SJSA1 (cell line): Measurements from ENCODE around the gene RNGTT. TPM values are rescaled to one million over a fixed set of nuclear protein-coding genes. Genes with fewer than 3 reads are reported as not detected.

Experiments
- DNase-seq, 2 experiments: peaks; one replicate each; pipeline ENCODE4 v3.0.0-alpha.2; 2015 to 2020; ENCODE audit warnings: low spot score in 2 of 2, low read depth in 1 of 2
- H3K27ac ChIP-seq: fragments of 250-450 bp; sonication (Bioruptor Pico); 2 replicates; pipeline ENCODE4 v1.5.1; 2020; ENCODE audit warnings: mild to moderate bottlenecking, moderate library complexity
- H3K27me3 ChIP-seq: fragments of 250-450 bp; sonication (Bioruptor Pico); replicated peaks from 2 replicates; pipeline ENCODE4 v1.5.1; 2020; ENCODE audit warnings: mild to moderate bottlenecking, moderate library complexity
- H3K36me3 ChIP-seq: fragments of 250-450 bp; sonication (Bioruptor Pico); 2 replicates; pipeline ENCODE4 v1.5.1; 2020; ENCODE audit warnings: mild to moderate bottlenecking
- H3K4me1 ChIP-seq: fragments of 250-450 bp; sonication (Bioruptor Pico); replicated peaks from 2 replicates; pipeline ENCODE4 v1.6.1; 2021; ENCODE audit warnings: mild to moderate bottlenecking
- H3K4me3 ChIP-seq: fragments of 250-450 bp; sonication (Bioruptor Pico); 2 replicates; pipeline ENCODE4 v1.5.1; 2020; ENCODE audit warnings: mild to moderate bottlenecking
- H3K9me3 ChIP-seq: fragments of 250-450 bp; sonication (Bioruptor Pico); replicated peaks from 2 replicates; pipeline ENCODE4 v1.5.1; 2020; ENCODE audit warnings: mild to moderate bottlenecking
- total RNA-seq: library from RNA; depleted of rRNA; stranded (reverse); fragments of >200 nt; shearing (Covaris generic); gene quantifications from 2 replicates; pipeline ENCODE4 v1.2.3, GENCODE V29; 2014; rRNA removed

Gene RNGTT
- 40.6 and 43.6 TPM in 2 replicates for total RNA-seq

DNA sequence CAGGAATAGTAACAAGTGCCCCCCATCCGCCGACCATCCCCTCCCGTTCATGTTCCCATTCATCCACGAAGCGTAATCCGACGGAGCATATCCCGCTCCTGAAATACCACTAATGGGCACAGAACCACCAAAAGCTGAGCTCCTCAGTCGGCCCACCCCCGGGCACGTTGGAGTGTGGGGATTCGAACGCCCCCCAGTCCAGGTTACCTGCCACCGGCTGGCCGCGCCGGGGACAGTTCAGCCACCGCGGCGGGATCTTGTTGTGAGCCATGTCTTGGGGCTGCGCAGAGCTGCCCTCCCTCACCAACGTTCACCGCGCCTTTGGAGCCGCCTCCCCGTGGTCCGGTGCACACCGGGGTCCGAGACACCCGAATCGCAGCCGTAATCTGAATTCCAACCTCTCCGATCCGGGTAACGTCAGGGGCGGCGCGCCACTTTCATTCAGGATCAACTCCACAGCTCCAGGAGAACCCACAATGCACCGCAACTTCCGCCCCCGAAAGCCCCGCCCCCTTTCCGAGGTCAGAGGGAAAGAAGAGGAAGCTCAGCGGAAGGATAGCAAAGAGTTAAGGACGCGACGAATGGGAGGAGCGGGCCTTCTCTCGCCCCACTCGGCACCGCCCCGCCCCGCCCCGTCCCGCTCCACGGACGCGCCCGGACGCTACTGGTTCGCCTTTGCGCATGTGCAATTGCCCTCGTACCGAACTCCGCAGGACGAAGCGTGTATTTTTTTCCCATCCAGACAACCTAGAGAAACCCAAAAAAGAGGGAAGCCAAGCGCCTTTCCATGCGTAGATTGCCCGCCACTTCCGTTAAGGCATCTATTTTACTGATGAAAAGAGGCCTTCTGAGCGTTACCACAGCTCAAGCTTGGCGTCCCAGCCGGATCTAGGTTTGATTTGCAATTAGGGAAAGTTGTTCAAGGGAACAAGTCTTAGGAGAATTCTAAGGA lies at the start of gene RNGTT:
Gene RNGTT (minus strand): TSS at position 480 of the 952 bp plus-strand sequence. CDS start 209 bp downstream, at position 271.
- Histone ChIP-seq H3K36me3 (peaks cover 7% of the 10 kb centered on the region), H3K4me3 (peak within 1 kb of the TSS; percentile 63), H3K27ac (peak within 1 kb of the TSS; percentile 37), H3K4me1 (0 out of 2 replicates have a peak, but pooled peaks cover 6% of the 10 kb centered on the region), H3K27me3 (no peaks in the 10 kb centered on the region), H3K9me3 (no peaks in the 10 kb centered on the region)
- DNase-seq = peak; percentile 97 to 99

DNA sequence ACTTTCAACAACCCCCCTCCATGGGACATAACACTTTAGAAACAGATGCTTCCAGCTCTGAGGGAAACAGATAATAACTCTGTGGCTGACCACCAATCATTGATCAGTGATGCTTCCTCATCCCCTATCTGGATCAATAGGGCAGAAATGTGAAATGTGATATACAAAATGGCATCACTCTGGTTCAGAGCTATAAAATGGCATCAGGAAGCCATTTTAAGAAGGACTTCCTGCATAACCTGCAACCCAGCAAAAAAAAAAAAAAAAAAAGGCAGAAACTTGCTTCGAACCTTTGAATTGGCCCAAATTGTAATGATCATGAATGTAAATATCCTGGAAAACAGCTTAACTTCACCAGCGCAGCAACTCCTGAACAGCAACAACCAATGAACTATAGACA lies 48.0 kb upstream of the RNGTT start:
- Histone ChIP-seq H3K4me1 (peaks cover 9% of the 10 kb centered on the region), H3K27me3 (no peaks in the 10 kb centered on the region; the same call in 1 of the 2 replicates), H3K27ac (no peak overlapping the region), H3K4me3 (no peak overlapping the region), H3K9me3 (no peaks in the 10 kb centered on the region; the same call in 1 of the 2 replicates), H3K36me3 (no peaks in the 10 kb centered on the region)
- DNase-seq = no peak

DNA sequence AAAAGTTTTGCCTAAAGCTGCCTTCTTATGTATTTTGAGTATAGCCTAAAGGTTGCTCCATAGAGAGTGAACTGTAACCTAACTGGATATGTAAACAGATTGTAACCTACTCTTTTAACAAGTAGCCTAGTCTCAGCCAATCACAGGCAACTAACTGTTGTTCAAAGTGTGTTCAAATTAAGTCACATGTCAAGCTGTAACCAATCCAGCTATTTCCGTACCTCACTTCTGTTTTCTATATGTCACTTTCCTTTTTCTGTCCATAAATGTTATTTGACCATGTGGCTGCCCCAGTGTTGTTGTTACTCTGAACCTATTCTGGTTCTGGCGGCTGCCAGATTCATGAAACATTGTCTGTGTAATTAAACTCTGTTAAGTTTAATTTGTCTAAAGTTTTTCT lies 47.4 kb upstream of the RNGTT start:
- Histone ChIP-seq H3K4me1 (peaks cover 9% of the 10 kb centered on the region), H3K9me3 (no peaks in the 10 kb centered on the region), H3K27ac (no peak overlapping the region), H3K4me3 (no peak overlapping the region), H3K36me3 (no peaks in the 10 kb centered on the region), H3K27me3 (no peaks in the 10 kb centered on the region; the same call in 1 of the 2 replicates)
- no peak for DNase-seq

DNA sequence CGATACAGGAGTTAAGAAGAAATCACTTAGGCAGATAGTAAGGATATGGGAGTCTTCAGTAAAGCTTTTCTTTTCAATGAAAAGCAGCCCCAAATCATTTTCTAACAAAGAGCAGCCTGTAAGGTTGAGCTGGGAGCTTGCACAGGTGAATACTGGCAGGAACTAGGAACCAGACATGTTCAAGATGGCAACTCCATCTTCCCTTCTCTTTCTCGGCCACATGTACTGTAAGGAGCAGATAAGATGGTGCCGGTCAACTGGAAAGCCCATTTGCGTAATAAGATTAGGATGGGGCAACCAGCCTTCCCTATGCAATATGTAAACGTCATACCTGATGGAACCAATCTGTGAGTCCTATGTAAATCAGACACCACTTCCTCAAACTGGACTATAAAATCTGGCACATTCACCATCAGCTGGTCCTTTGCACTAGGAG lies 46.2 kb upstream of the RNGTT start:
- no peaks in the 10 kb centered on the region for H3K36me3 ChIP-seq
- H3K4me3 ChIP-seq = no peak overlapping the region
- no peak overlapping the region for H3K27ac ChIP-seq
- no peaks in the 10 kb centered on the region; the same call in 1 of the 2 replicates for H3K27me3 ChIP-seq
- peaks cover 9% of the 10 kb centered on the region for H3K4me1 ChIP-seq
- no peaks in the 10 kb centered on the region for H3K9me3 ChIP-seq
- no peak for DNase-seq

DNA sequence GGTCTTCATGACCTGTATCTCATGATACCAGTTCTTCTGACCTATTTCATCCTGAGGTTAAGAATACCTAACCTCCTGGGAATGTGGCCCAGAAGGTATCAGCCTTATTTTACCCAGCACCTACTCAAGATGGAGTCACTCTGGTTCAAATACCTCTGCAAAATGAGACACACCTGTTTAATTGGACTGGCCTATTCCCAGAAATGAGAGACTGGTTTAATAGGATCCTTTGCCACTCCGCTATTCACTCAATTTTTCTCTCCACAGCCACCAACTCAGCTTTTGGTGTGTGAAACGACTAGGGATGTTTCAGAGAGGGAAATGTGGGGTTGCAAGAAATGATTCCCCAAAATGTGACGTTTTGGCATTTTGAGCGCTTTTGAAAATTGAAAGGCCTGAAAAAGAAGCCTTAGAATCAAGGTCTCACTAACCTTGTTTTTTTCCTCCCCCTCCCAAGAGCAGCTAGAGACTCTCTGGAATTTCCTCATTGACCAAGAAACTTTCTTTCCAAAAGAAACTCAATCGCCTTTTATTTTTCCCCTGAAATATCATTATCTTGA lies 45.5 kb upstream of the RNGTT start:
- DNase-seq = no peak
- H3K4me1 ChIP-seq = peaks cover 9% of the 10 kb centered on the region
- H3K4me3 ChIP-seq = no peak overlapping the region
- H3K27me3 ChIP-seq = no peaks in the 10 kb centered on the region; the same call in 1 of the 2 replicates
- no peaks in the 10 kb centered on the region for H3K9me3 ChIP-seq
- no peaks in the 10 kb centered on the region for H3K36me3 ChIP-seq
- H3K27ac ChIP-seq = no peak overlapping the region

DNA sequence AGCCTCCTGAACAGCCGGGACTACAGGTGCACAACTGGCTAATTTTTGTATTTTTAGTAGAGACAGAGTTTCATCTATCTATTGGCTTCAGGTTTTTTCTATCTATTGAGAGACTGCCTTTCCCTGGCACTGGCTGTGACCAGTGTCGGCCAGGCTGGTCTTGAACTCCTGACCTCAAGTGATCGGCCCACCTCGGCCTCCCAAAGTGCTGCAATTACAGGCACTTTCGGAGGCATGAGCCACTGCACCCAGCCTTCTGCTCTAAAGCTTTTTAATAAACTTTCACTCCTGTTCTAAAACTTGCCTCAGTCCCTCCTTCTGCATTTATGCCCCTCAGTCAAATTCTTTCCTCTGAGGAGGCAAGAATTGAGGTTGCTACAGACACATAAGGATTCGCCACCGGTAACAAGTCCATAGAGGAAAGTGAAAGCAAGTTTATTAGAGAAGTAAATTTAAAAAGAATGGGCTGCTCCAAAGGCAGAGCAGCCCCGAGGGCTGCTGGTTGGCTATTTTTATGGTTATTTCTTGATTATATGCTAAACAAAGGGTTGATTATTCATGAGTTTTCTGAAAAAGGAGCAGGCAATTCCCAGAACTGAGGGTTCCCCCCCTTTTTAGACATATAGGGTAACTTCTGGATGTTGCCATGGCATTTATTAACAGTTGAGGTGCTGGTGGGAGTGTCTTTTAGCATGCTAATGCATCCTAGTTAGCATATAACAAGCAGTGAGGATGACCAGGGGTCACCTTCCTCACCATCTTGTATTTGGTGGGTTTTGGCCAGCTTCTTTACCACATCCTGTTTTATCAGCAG lies 44.8 kb upstream of the RNGTT start:
- DNase-seq = no peak

DNA sequence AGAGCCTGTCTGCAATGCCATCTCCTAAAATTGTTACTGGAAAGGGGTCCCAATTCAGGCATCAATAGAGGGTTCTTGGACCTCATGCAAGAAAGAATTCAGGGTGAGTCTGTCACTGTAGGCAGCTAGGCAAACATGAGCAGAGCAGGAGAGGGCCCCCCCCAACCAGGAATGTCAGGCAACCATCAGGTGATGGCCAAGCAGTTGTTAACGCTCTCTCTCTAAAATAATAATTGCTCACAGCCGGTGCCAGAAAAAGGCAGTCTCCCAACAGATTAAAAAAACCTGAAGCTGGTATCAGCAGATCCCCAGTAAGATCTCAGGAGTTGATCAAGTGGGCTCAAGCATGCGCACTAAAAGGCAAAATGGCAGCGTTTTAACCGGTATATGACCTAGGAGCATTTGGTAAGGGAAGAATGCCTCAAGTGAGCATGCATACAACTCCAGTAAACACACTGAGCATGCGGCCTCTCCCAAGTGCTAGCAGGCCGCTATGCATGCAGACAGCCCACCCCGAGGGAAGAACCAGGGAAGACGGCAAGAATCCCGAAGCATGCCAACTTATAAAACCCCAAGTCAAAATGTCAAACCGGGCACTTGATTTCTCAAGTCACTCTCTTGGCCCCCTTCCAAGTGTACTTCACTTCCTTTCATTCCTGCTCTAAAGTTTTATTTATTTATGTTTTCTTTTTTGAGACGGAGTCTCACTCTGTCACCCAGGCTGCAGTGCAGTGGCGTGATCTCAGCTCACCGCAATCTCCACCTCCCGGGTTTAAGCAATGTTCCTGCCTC lies 44.0 kb upstream of the RNGTT start:
- no peaks in the 10 kb centered on the region; the same call in 1 of the 2 replicates for H3K27me3 ChIP-seq
- no peak overlapping the region for H3K4me3 ChIP-seq
- H3K9me3 ChIP-seq = no peaks in the 10 kb centered on the region
- DNase-seq = peak; percentile 41 to 48
- no peaks in the 10 kb centered on the region for H3K36me3 ChIP-seq
- no peak overlapping the region for H3K27ac ChIP-seq
- peaks cover 9% of the 10 kb centered on the region for H3K4me1 ChIP-seq

More for the DNA sequence above, 44.8 kb upstream of the RNGTT start:
- no peaks in the 10 kb centered on the region for H3K9me3 ChIP-seq
- peaks cover 9% of the 10 kb centered on the region for H3K4me1 ChIP-seq
- no peaks in the 10 kb centered on the region; the same call in 1 of the 2 replicates for H3K27me3 ChIP-seq
- H3K27ac ChIP-seq = no peak overlapping the region
- H3K36me3 ChIP-seq = no peaks in the 10 kb centered on the region
- H3K4me3 ChIP-seq = no peak overlapping the region

DNA sequence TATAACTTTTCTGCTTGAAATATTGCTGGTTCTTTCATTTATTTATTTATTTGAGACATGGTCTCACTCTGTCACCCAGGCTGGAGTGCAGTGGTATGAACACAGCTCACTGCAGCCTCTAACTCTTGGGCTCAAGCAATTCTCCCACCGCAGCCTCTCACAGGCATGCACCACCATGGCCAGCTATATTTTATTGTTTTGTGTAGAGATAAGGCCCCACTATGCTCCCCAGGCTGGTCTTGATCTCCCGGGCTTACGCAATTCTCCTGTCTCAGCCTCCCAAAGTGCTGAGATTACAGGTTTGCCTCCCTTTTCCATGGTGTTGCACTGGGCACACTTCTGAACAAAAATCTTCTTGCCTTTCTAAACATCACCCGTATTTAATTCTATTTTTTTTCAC lies 39.1 kb upstream of the RNGTT start:
- Histone ChIP-seq H3K27ac (no peak overlapping the region), H3K9me3 (no peaks in the 10 kb centered on the region), H3K36me3 (no peaks in the 10 kb centered on the region), H3K4me1 (peaks cover 2% of the 10 kb centered on the region), H3K27me3 (no peaks in the 10 kb centered on the region), H3K4me3 (no peak overlapping the region)
- DNase-seq = no peak

DNA sequence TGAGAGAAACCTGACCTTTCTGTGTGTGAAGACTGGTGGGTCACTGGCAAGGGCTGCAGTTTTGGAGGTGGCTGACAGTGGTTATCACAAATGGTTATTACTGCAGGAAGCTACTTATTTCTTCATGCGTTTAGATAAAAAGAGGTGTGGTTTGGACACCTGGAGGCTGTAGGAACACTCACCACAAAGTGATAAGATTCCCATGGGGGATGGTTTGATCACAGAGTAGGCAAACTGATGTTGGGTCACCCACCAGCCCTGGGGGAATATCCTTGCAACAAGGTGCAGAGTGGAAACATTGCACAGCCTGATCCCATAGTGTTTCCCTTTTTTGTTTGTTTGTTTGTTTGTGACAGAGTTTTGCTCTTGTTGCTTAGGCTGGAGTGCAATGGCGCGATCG lies 33.9 kb upstream of the RNGTT start:
- Histone ChIP-seq H3K36me3 (no peaks in the 10 kb centered on the region), H3K27ac (no peak overlapping the region), H3K4me3 (no peak overlapping the region), H3K4me1 (no peaks in the 10 kb centered on the region), H3K27me3 (no peaks in the 10 kb centered on the region), H3K9me3 (no peaks in the 10 kb centered on the region)
- DNase-seq = no peak

DNA sequence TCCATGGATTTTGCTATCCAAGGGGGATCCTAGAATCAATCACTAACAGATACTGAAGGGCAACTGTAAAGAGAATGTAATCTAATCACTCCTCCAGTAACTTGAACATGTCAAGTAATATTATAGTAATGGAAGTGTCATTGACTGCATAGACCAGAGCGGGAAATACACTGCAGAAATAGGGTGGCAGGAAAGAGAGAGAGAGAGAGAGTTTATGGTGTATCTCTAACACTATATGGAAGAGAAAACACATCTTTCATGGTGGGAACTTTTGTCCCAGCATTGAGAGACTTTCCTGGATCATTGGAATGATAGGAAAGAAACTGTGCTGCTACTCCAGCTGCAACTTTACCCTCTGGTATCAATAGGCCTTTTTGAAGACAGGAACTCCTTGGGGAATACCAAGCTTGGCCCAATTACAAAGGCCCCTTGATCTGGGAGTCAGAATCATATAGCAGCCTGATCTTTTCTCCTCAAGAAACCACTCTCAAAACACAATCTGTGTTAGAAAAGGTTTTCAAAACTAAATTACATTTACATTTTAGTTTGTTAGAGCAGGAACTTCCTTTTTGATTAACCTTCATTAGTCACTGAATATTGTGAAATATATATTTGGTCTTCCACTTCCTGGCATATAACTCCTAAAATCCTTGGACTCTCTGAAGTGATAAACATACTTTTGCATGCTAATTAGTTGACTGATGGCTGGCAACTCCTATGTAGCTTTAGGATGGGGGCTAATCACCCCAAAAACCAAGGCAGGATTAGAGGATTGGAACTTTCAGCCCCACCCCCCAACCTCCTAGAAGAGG lies 29.5 kb upstream of the RNGTT start:
- Histone ChIP-seq H3K4me1 (no peaks in the 10 kb centered on the region), H3K27me3 (no peaks in the 10 kb centered on the region), H3K36me3 (no peaks in the 10 kb centered on the region), H3K9me3 (no peaks in the 10 kb centered on the region), H3K27ac (no peak overlapping the region), H3K4me3 (no peak overlapping the region)
- no peak for DNase-seq

DNA sequence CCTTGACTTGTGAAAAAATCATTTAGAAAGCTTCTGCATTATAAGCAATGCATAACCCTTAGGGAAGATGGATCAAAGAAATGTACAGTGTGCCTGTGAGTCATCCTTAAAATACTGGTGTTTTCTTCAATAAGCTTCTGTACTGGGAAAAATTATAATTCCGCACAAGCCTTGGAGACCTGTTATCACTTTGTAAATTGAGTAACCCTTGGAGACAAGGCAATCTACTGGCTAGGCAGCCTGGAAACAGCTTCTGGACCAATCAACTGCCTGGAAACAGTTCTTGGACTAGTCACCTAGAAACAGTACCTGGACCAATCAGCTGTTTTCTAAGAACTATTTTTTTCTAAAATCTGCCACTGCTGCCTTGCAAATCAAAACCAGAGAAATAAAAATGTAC lies 25.8 kb upstream of the RNGTT start:
- Histone ChIP-seq H3K27me3 (no peaks in the 10 kb centered on the region), H3K4me3 (no peak overlapping the region), H3K4me1 (no peaks in the 10 kb centered on the region), H3K27ac (no peak overlapping the region), H3K36me3 (no peaks in the 10 kb centered on the region), H3K9me3 (no peaks in the 10 kb centered on the region)
- DNase-seq = no peak

DNA sequence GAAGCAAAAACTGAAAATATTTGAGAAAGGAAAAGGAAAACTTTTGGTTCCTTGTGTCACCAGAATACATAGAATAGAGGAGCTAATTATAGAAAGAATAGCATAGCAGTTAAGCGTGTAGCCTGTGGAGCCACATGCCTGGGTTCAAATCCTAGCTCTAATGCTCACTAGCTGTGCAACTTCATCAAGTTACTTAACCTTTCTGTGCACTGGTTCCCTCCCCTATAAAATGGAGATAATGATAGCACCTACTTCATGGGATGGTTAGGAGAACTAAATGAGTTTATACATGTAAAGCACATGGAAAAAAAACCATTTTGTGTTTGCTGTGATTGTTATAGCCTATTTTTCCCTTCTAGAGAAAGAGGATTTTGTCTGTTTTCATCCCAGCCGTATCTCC lies 24.5 kb upstream of the RNGTT start:
- H3K9me3 ChIP-seq = no peaks in the 10 kb centered on the region
- no peaks in the 10 kb centered on the region for H3K36me3 ChIP-seq
- no peaks in the 10 kb centered on the region for H3K27me3 ChIP-seq
- H3K4me1 ChIP-seq = no peaks in the 10 kb centered on the region
- DNase-seq = no peak
- H3K27ac ChIP-seq = no peak overlapping the region
- H3K4me3 ChIP-seq = no peak overlapping the region
